SK-N-SH treated with all-trans-retinoic acid at 6 μM for 48 hours (cell line): ENCODE results near the gene RFC3.
A peak's percentile ranks its signal among the peaks of the same experiment; 100 is the strongest.
"Not testable (repeated sequence)": the region's sequence is repeated elsewhere in the genome, so short reads cannot be mapped to it uniquely, and the experiment has no call there.

Source experiments
- ATAC-seq: fragments of 200-7000 bp; cut with Tn5 transposase; 3 replicates; pipeline ENCODE4 v1.9.1; 2020; ENCODE audit warnings: mild to moderate bottlenecking, moderate library complexity
- ARNTL ChIP-seq: fragments of 450-650 bp; formaldehyde crosslinking; IDR thresholded peaks from 2 replicates; pipeline ENCODE4 v1.5.0; 2020; ENCODE audit warnings: low read depth, mild to moderate bottlenecking, moderate library complexity, borderline replicate concordance
- BACH2 ChIP-seq: fragments of 250-450 bp; sonication (Bioruptor Pico); IDR thresholded peaks from 2 replicates; pipeline ENCODE4 v1.9.0; 2021; ENCODE audit warnings: mild to moderate bottlenecking, borderline replicate concordance
- CSDC2 ChIP-seq: fragments of 250-450 bp; sonication (Bioruptor Pico); IDR thresholded peaks from 2 replicates; pipeline ENCODE4 v1.5.0; 2020; ENCODE audit warnings: mild to moderate bottlenecking, moderate library complexity
- GLIS3 ChIP-seq: fragments of 250-450 bp; sonication (Bioruptor Pico); IDR thresholded peaks from 2 replicates; pipeline ENCODE4 v1.5.0; 2020; ENCODE audit warnings: mild to moderate bottlenecking, moderate library complexity
- ISL1 ChIP-seq: fragments of 250-450 bp; sonication (Bioruptor Pico); IDR thresholded peaks from 2 replicates; pipeline ENCODE4 v2.1.2; 2022; ENCODE audit warnings: mild to moderate bottlenecking, moderate library complexity
- OSR1 ChIP-seq: fragments of 250-450 bp; sonication (Bioruptor Pico); IDR thresholded peaks from 2 replicates; pipeline ENCODE4 v1.8.0; 2022; ENCODE audit warnings: moderate library complexity, mild to moderate bottlenecking, inconsistent platforms
- PPARA ChIP-seq: fragments of 250-450 bp; sonication (Bioruptor Pico); IDR thresholded peaks from 2 replicates; pipeline ENCODE4 v1.5.0; 2020; ENCODE audit warnings: mild to moderate bottlenecking, borderline replicate concordance
- TOX ChIP-seq: fragments of 250-450 bp; sonication (Bioruptor Pico); IDR thresholded peaks from 2 replicates; pipeline ENCODE4 v1.8.0; 2021; ENCODE audit warnings: mild to moderate bottlenecking, moderate library complexity, borderline replicate concordance
- ZC3H10 ChIP-seq: fragments of 250-450 bp; sonication (Bioruptor Pico); IDR thresholded peaks from 2 replicates; pipeline ENCODE4 v1.5.1; 2021; ENCODE audit warnings: mild to moderate bottlenecking, moderate library complexity
- ZFP3 ChIP-seq: fragments of 250-450 bp; sonication (Bioruptor Pico); IDR thresholded peaks from 2 replicates; pipeline ENCODE4 v1.5.0; 2020; ENCODE audit warnings: mild to moderate bottlenecking, moderate library complexity
- ZFP30 ChIP-seq: fragments of 450-650 bp; formaldehyde crosslinking; IDR thresholded peaks from 2 replicates; pipeline ENCODE4 v1.5.0; 2022; ENCODE audit warnings: mild to moderate bottlenecking, moderate library complexity
- ZNF565 ChIP-seq: fragments of 450-650 bp; formaldehyde crosslinking; conservative IDR thresholded peaks from 2 replicates; pipeline ENCODE4 v1.5.0; 2020; ENCODE audit warnings: low read depth, mild to moderate bottlenecking, moderate library complexity
- ZNF8 ChIP-seq: fragments of 450-650 bp; formaldehyde crosslinking; IDR thresholded peaks from 2 replicates; pipeline ENCODE4 v1.5.0; 2020; ENCODE audit warnings: mild to moderate bottlenecking, moderate library complexity
- TF ChIP-seq, protein P1 (sequence below): fragments of 250-450 bp; sonication (Bioruptor Pico); IDR thresholded peaks from 2 replicates; pipeline ENCODE4 v1.8.0; 2020; ENCODE audit warnings: mild to moderate bottlenecking, moderate library complexity, borderline replicate concordance
- TF ChIP-seq, protein P2 (sequence below): fragments of 250-450 bp; sonication (Bioruptor Pico); IDR thresholded peaks from 2 replicates; pipeline ENCODE4 v1.8.0; 2021; ENCODE audit warnings: low read depth, mild to moderate bottlenecking, moderate library complexity, borderline replicate concordance
- TF ChIP-seq, protein P3 (sequence below): fragments of 250-450 bp; sonication (Bioruptor Pico); IDR thresholded peaks from 2 replicates; pipeline ENCODE4 v1.5.1; 2020; ENCODE audit warnings: low read depth, mild to moderate bottlenecking, moderate library complexity

RFC3 gene

DNA sequence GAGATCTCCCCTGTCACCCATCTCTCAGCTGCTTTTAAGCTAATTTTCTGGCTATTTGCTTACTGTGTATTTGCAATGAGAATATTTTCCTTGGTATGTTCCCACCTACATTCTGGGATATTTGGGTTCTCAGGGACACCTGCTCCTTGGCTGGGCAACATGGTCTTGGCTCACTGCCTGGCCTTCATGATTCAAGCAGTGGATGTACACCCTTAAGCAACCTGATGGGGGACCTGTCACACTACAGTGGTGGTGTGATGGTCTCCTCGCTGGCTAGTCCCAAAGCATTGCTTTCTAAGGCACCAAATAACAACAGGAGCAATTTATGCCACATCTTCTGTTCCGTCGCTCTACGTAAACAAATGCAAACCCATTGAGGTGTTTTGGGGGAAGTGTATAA is 35.3 kb upstream of the RFC3 start:
- ATAC-seq: no peak
- TF ChIP-seq BACH2 (no peak), ZC3H10 (no peak), ZNF565 (no peak), GLIS3 (CRISPR knock-in tag) (no peak), PPARA (CRISPR knock-in tag) (no peak), ISL1 (CRISPR knock-in tag) (no peak), ARNTL (CRISPR knock-in tag) (no peak), ZNF8 (CRISPR knock-in tag) (no peak), CSDC2 (no peak), ZFP3 (CRISPR knock-in tag) (no peak), ZFP30 (CRISPR knock-in tag) (no peak), OSR1 (CRISPR knock-in tag) (no peak)
- TF ChIP-seq, protein P1, sequence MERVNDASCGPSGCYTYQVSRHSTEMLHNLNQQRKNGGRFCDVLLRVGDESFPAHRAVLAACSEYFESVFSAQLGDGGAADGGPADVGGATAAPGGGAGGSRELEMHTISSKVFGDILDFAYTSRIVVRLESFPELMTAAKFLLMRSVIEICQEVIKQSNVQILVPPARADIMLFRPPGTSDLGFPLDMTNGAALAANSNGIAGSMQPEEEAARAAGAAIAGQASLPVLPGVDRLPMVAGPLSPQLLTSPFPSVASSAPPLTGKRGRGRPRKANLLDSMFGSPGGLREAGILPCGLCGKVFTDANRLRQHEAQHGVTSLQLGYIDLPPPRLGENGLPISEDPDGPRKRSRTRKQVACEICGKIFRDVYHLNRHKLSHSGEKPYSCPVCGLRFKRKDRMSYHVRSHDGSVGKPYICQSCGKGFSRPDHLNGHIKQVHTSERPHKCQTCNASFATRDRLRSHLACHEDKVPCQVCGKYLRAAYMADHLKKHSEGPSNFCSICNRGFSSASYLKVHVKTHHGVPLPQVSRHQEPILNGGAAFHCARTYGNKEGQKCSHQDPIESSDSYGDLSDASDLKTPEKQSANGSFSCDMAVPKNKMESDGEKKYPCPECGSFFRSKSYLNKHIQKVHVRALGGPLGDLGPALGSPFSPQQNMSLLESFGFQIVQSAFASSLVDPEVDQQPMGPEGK (CRISPR knock-in tag): no peak
- TF ChIP-seq, protein P2, sequence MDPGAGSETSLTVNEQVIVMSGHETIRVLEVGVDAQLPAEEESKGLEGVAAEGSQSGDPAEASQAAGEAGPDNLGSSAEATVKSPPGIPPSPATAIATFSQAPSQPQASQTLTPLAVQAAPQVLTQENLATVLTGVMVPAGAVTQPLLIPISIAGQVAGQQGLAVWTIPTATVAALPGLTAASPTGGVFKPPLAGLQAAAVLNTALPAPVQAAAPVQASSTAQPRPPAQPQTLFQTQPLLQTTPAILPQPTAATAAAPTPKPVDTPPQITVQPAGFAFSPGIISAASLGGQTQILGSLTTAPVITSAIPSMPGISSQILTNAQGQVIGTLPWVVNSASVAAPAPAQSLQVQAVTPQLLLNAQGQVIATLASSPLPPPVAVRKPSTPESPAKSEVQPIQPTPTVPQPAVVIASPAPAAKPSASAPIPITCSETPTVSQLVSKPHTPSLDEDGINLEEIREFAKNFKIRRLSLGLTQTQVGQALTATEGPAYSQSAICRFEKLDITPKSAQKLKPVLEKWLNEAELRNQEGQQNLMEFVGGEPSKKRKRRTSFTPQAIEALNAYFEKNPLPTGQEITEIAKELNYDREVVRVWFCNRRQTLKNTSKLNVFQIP (CRISPR knock-in tag): no peak

DNA sequence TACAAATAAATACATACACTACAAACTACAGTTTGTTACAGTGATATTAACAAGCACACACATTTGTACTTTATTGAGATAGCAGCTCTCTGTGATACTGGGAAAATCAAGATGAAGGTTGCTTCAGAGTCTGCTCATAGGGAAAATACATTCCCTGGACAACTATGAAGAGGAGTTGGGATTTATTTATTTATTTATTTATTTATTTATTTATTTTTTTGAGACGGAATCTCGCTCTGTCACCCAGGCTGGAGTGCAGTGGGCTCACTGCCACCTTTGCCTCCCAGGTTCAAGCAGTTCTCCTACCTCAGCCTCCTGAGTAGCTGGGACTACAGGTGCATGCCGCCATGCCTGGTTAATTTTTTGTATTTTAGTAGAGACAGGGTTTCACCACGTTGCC is 34.7 kb upstream of the RFC3 start:
- not testable (repeated sequence) for ATAC-seq

DNA sequence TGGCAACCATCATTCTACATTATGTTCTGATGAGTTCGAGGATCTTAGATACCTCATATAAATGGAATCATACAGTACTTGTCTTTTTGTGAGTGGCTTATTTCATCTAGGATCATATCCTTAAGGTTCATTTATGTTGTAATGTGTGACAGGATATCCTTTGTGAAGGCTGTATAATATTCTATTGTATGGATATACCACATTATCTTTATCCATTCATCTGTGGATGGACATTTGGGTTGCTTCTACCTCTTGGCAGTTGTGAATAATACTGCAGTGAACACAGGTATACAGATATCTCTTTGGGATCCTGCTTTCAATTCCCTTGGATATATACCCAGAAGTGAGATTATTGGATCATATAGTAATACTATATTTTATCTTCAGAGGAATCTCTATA is 33.2 kb upstream of the RFC3 start:
- TF ChIP-seq ZNF8 (CRISPR knock-in tag): peak; percentile 98
- no peak for TF ChIP-seq ZC3H10
- no peak for ATAC-seq

DNA sequence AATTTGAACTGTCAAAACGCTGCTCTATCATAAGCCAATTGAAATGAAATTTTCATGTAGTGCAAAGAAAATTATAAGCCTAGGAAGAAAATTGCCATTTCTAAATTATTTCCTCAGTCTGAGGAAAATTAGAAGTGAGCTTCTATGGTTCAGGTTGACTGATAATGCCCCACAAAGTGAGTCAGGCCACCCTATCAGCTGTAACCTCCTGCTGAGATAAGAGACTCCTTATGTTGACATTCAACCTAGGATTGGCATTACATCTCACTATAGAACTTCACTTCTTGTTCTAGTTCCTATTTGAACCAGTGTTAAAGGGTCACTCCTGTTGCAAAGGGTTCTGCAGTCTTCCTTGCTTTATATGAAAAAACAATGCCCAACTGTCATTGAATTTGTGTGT is 32.6 kb upstream of the RFC3 start:
- TF ChIP-seq, protein P1 (CRISPR knock-in tag): no peak
- no peak for TF ChIP-seq ARNTL (CRISPR knock-in tag)
- no peak for TF ChIP-seq GLIS3 (CRISPR knock-in tag)
- TF ChIP-seq ZFP3 (CRISPR knock-in tag): no peak
- TF ChIP-seq, protein P3, sequence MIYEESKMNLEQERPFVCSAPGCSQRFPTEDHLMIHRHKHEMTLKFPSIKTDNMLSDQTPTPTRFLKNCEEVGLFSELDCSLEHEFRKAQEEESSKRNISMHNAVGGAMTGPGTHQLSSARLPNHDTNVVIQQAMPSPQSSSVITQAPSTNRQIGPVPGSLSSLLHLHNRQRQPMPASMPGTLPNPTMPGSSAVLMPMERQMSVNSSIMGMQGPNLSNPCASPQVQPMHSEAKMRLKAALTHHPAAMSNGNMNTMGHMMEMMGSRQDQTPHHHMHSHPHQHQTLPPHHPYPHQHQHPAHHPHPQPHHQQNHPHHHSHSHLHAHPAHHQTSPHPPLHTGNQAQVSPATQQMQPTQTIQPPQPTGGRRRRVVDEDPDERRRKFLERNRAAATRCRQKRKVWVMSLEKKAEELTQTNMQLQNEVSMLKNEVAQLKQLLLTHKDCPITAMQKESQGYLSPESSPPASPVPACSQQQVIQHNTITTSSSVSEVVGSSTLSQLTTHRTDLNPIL (CRISPR knock-in tag): no peak
- no peak for TF ChIP-seq TOX (CRISPR knock-in tag)
- TF ChIP-seq, all 23 proteins: peak for 0
- ATAC-seq: no peak

DNA sequence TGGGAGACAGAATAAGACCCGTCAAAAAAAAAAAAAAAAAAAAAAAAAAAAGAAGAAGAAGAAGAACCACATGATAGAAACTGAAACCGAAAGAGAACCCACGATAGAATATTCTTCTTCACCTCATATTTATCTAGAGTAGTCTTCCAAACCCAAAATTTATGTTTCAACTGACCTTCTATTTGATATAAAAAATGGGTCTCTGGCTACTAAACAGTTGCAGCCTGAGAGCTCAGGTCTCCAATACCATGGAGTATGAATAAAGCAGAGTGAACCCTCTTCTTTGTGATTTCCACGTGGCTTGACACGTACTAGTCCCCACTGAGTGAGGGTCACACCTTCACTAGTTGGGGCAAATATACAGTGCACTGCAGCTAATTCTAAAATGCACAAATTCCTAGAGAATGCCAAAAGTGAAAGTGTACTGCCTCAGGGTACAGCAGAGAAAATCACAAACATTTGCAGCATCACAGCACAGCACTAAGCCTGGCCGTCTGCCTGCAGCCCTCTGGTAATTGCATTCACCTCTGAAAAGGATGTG is 30.8 kb upstream of the RFC3 start:
- TF ChIP-seq, protein P2 (CRISPR knock-in tag): no peak
- peak; percentile 72; the same call in 1 of the 2 replicates for TF ChIP-seq ZFP3 (CRISPR knock-in tag)
- peak; percentile 89 for ATAC-seq
